IPS-18c (cell line): Measurements from ENCODE around the gene MTF1.

ENCODE experiments used
- H3K4me3 ChIP-seq: 2 replicates; pipeline ENCODE4 v1.7.0; 2013; ENCODE audit warnings: low read depth, mild to moderate bottlenecking, low read length, moderate library complexity; ENCODE audit not compliant: insufficient read depth
- H3K9me3 ChIP-seq: one replicate; pipeline ENCODE4 v1.6.1; 2013; ENCODE audit warnings: mild to moderate bottlenecking, low read length, moderate library complexity; ENCODE audit not compliant: control insufficient read depth, insufficient read depth

The MTF1 gene

DNA sequence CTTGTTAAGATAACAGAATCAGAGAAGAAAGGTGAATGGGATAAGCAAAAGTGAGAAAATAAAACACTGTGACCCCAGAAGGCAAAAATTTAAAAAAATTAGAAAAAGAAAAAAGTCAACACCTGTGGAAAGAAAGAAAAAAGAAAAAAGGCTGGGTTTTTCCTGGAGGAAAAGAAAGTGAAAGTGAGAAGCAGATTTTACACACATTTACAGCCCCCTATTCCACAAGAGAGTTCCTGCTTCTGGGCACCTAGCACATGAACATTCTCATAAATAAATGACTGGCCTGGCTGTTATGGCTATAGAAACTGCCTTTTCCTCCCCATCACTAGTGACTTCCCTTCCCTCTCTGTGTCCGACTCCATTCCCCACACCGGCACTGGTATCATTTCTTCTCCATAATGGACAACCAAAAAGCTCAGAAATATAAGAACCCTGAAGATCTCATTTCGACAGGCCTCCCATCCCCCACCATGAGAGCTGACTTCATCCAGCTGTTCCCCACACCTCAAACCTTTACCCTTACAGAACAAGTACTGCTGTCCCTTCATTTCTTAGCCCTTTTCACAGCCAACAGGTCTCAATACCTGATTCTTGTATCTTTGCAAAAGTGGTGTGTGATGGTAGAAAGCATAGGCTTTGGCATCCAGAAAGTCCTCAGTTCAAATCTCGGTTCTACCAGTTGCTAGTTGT is 12.6 kb downstream of the MTF1 start:
- no peak overlapping the region for H3K4me3 ChIP-seq
- H3K9me3 ChIP-seq, result peaks cover 2% of the 10 kb centered on the region

DNA sequence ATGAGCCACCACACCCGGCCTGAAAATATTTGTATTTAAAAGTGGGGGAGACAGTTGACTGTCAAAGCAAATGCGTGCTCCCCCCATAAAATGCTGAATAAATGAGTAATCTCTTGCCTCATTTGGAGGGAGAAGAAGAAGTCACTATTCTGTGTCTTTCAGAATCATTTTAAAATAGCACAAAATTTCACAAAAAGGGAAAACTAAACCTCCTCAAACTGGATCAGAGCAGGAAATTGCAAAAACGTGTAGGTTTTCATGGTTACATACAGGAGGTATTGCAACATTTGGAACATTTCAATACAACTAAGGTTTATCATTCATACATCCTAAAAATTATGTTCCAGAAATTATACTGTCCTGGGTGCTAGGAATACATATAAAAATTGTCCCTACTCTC is 13.6 kb downstream of the MTF1 start:
- no peak overlapping the region for H3K4me3 ChIP-seq
- peaks cover 2% of the 10 kb centered on the region for H3K9me3 ChIP-seq

DNA sequence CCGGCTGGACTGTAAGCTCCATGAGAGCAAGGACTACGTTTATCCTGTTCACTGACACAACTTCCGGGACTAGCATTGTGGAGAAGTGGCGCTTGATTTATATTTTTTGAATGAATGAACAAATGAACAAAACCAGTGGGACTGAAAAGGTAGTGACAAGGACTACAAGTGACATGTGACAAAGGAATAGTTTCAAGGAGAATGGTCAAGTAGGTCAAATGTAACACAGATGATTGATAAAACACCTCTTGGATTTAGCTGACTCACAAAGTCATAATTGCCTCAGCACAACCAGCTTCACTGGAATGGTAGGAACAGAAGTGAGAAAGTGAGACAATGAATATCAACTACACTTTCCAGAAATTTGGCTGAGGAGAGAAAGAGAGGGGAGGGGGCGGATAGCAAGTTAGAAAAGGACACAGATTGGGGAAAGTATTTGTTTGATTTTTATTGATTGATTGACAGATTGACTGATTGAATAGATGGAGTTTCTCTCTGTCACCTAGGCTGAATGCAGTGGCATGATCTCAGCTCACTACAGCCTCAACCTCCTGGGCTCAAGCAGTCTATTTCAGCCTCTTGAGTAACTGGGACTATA is 14.2 kb downstream of the MTF1 start:
- Histone ChIP-seq H3K9me3 (peaks cover 2% of the 10 kb centered on the region), H3K4me3 (no peak overlapping the region)

DNA sequence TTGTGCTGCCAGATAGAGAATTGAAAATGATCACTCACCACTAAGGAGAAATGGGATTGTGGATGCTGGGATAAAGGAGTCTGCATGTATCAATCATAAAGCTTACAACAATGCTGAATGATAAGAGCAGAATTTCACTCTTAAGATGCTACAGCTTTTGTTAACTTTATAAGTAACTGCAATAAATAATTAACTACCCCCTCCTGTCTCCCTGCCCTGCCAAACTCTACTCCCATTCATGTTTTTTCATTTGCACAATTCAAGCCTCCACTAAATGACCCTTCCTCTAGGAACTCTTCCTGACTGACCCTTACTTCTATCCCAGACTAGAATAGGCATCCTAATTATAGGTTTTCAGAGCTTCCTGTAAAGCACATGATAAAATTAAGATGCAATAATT is 14.9 kb downstream of the MTF1 start:
- no peak overlapping the region for H3K4me3 ChIP-seq
- H3K9me3 ChIP-seq, result peaks cover 2% of the 10 kb centered on the region

DNA sequence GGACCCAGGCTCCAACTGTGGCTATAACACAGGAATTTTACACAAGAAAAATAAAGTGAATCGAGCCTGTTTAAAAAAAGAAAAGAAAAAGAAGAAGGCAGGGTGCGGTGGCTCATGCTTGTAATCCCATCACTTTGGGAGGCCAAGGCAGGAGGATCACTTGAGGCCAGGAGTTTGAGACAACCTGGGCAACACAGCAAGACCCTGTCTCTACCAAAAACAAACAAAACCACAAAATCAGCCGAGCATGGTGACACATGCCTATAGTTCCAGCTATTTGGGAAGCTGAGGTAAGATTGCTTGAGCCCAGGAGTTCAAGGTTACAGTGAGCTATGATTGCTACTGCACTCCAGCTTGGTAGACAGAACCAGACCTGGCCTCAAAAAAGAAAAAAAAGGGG is 17.7 kb downstream of the MTF1 start:
- no peak overlapping the region for H3K4me3 ChIP-seq
- peaks cover 2% of the 10 kb centered on the region for H3K9me3 ChIP-seq

DNA sequence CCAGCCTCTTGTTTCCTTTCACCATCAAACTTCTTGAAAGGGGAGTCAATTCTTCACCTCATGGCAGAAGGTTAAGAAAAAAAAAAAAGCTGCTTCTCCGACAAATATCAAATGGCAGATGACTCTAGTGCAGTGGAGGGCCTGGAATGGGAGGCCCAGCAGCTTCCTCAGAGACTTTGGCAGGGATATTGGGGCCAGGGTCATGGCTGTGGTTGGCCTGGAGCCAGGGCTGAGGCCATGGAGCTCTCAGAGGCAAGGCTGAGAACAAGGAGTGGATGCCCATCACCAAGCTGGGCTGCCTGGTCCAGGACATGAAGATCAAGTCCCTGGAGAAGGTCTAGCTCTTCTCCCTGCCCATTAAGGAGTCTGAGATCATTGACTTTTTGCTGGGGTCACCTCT is 18.7 kb downstream of the MTF1 start:
- Histone ChIP-seq H3K4me3 (no peak overlapping the region), H3K9me3 (peaks cover 2% of the 10 kb centered on the region)

DNA sequence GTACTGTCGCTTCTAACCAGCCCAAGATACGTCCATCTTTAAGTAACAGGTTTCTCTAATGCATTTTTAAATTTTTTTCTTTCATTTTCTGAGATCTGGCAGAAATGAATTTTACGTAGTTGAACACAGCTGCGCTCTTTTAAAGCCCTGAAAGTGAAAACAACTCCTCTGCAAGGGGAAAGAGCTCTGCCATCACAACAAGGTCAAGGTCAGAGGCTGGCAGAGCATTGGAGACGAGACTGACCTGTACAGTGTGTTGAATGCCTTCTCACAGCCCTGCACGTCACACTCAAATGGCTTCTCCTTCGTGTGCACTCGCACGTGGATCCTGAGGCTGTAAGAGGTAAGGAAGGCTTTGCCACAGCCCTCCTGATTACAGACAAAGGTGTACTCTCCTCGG is 19.7 kb downstream of the MTF1 start:
- Histone ChIP-seq H3K4me3 (no peak overlapping the region), H3K9me3 (peaks cover 2% of the 10 kb centered on the region)

DNA sequence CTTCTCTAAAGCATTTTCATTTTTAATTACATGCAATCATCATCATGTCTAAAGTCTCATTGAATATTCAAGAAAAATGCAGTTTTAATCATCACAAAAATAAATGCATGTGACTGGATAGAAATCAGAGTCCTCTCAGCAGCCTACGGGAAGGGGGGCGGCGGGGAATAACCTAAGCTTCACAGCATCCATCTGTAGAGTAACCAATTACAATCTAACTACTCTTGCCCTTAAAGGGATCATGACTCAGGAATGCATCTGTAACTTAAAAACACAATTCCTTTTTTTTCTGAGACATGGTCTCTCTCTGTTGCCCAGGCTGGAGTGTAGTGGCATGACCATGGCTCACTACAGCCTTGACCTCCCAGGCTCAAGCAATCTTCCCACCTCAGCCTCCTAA is 22.6 kb downstream of the MTF1 start:
- Histone ChIP-seq H3K4me3 (no peak overlapping the region), H3K9me3 (no peaks in the 10 kb centered on the region)

DNA sequence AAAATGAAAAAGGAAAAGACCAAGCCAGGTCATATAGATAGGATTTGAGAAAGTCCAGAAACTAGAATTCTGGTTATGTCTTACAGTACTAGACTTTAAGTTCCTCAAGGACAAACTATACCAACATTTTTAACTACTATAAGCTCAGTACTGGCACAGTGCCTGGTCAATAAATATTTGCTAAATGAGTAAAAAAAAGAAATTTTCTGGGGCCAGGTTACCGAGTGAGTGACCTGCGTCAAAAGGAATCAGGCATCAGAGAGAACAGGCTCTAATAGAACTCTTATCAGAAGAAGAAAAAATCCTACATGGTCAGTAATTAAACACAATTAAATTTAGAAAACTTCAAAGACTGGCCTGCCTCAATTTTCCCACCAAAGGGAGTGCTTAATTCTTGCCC is 27.6 kb downstream of the MTF1 start:
- H3K4me3 ChIP-seq, result no peak overlapping the region
- H3K9me3 ChIP-seq, result no peaks in the 10 kb centered on the region

DNA sequence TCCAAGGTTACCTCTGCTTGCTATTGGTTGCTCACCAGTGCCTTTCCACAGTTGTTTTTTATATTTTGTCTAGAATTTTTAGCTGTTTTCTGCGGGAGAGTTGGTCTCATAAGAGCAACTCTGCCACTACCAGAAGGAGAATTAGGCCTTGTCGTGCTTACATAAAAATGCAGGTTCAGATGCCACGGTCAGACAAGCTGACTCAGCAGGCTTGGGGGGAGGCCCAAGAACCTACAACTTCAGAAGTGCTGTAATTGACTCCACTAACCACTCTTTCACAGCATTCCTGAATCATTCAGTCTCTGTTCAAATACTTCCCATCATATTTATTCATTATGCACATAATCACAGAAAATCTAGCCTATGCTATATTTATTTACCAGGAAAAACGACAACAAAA is 28.3 kb downstream of the MTF1 start:
- Histone ChIP-seq H3K4me3 (no peak overlapping the region), H3K9me3 (no peaks in the 10 kb centered on the region)

DNA sequence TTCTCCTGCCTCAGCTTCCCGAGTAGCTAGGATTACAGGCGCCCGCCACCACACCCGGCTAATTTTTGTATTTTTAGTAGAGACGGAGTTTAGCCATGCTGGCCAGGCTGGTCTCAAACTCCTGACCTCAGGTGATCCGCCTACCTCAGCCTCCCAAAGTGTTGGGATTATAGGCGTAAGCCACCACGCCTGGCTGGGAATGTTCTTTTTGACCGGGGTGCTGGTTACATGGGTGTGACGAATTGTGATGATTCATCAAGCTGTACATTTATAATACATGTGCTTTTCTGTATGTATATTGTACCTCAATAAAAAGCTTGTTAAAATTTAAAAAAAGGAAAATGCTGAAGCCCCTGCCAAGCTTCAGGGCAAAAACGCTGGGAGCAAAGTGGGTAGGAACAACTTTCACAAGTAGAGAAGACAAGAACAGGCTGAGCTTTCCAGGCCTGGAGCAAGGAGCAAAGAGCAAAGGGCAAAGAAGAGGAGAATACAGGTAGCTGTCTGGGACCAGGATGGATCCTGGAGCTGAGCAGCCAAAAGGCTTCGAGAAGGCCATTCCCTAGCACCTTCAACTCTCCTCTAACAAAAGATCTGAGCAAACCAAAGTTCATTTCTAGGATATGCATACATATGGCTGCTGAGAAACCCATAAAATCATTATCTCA is 30.9 kb downstream of the MTF1 start:
- no peak overlapping the region for H3K4me3 ChIP-seq
- H3K9me3 ChIP-seq, result no peaks in the 10 kb centered on the region

DNA sequence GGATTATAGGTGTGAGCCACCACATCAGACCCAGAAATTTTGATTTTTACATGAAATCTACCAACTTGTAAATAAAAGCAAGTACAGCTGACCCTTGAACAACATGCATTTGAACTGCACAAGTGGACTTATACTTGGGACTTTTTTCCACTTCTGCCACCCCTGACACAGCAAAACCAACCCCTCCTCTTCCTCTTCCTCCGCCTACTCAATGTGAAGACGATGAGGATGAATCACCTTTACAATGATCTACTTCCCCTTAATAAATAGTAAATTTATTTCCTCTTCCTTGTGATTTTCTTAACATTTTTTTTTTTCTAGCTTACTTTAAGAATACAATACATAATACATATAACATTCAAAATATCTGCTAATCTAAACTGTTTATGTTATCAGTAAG is 33.9 kb downstream of the MTF1 start:
- Histone ChIP-seq H3K9me3 (no peaks in the 10 kb centered on the region), H3K4me3 (no peak overlapping the region)

DNA sequence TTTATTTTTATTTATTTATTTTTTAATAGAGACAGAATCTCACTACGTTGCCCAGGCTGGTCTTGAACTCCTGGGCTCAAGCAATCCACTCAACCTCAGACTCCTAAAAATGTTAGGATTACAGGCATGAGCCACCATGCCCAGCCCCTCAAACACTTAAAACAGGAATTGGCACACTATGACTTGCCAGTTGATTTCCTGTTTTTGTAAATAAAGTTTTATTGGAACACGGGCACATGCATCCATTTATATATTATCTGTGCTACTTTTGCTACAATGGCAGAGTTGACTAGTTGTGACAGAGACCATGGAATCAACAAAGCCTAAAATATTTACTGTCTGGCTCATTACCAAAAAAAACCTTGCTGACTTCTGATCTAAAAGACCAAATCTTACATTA is 35.4 kb downstream of the MTF1 start:
- no peak overlapping the region for H3K4me3 ChIP-seq
- no peaks in the 10 kb centered on the region for H3K9me3 ChIP-seq

DNA sequence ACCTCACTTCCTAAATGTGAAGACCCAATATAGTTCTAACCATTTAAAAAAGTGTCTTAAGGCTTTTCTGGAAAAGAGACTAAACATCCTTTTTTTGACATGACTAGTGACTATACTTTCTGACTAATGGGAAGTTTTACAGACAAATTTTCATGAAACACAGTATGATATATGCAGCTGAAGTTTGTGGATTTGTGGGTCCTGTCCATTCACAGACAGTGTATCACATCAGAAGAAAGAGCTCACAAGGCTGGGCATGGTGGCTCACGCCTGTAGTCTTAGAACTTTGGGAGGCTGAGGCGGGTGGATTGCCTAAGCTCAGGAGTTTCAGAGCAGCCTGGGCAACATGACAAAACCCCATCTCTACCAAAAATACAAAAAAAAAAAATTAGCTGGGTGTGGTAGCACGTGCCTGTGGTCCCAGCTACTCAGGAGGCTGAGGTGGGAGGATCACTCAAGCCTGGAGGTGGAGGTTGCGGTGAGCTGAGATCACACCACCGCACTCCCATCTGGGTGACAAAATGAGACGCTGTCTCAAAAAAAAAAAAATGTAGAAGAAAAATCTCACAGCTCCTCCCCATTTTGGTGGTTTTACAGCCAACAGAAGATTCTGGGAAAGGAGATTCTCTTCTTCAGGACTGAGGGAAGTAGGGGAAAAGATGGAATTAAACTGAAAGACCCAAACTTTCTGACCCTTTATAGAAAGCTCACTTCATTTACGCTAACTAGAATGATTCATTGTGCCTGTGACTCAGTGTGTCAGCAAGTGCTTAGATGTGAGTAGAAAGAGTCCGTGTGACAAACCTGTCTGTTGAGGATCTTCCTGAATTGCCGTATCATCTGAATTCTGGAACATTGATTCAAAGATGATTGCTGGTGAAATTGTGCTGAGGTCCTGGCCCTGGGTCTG is 36.2 kb downstream of the MTF1 start:
- Histone ChIP-seq H3K9me3 (no peaks in the 10 kb centered on the region), H3K4me3 (no peak overlapping the region)

DNA sequence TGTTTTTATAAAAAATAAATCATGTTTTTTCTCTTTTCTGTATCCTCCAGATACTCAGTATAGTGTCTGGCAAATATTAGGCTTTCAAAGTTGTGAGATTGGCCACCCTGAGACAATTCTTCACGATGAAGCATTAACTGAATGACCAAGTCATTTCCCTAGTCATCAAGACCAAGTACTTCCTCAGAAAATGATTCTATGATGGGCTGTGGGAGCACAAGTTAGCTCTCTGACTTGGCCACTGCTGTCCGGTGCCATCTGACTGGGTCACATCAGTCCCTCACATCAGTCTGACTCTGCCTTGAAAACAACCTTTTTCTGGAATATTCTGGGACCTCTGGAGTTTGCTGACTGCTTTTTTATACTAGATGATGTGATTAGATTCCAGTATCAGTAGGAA is 37.9 kb downstream of the MTF1 start:
- H3K9me3 ChIP-seq, result no peaks in the 10 kb centered on the region
- no peak overlapping the region for H3K4me3 ChIP-seq

DNA sequence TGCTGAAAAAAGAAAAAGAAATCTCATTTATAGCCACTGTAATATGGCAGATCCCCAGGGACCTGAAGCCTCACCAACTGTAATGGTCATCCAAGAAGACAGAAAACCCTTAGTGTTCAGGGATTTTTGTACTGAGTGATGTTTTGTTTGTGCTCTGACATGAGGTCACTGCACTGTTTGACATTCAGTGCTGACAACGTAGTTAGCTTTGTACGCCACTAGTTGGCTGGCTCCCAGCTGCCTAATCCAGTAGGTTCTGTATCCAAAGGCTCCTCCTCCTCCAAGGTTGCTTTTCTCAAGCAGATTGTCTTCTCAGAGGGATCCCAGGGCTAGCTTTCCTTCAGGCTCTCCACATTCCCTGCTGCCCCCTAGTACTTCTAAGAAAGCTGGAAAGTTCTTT is 41.9 kb downstream of the MTF1 start:
- no peaks in the 10 kb centered on the region for H3K9me3 ChIP-seq
- H3K4me3 ChIP-seq, result no peak overlapping the region

DNA sequence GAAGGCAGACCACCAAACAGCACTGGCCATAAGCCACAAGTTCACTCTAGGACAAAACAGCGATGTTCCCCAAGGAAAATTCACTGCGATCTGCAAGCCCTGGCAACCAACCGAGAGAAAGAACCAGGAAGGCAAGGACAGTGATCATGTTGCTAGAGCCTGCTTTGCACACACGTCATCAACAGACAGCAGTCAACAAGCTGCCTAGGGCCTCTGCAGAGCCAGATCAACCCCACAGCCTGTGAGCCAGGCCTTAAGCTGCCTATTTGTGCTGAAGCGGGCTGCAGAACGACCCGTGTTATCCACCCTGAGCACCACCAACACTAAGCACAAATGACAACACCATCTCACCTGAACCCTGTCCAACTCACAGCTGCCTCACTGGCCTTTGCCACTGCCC is 45.1 kb downstream of the MTF1 start:
- Histone ChIP-seq H3K9me3 (no peaks in the 10 kb centered on the region), H3K4me3 (no peak overlapping the region)
